Astrocyte (in vitro differentiated cells and primary cell): ENCODE measurements around the gene TMEM79. TPM values are rescaled to one million over a fixed set of nuclear protein-coding genes. Genes with fewer than 3 reads are reported as not detected.
A peak's percentile ranks its signal among the peaks of the same experiment; 100 is the strongest.

ENCODE experiments used
- DNase-seq: peaks from one replicate; pipeline ENCODE4 v3.0.0-alpha.2; 2010; ENCODE audit warnings: low read depth
- FAIRE-seq: peaks from 2 replicates; lab custom pipeline; 2011; peaks lifted over from hg19 to GRCh38; lab: Jason Lieb, UNC
- H2AFZ ChIP-seq: 2 replicates; pipeline ENCODE4 v1.6.0; 2012; ENCODE audit warnings: low read depth, low read length, inconsistent platforms
- H3K27ac ChIP-seq: 2 replicates; pipeline ENCODE4 v1.5.1; 2011; ENCODE audit warnings: low read depth, low read length, inconsistent platforms
- H3K27me3 ChIP-seq: 2 replicates; pipeline ENCODE4 v1.6.0; 2011; ENCODE audit warnings: low read length, inconsistent platforms; ENCODE audit not compliant: insufficient read depth
- H3K36me3 ChIP-seq: 2 replicates; pipeline ENCODE4 v1.5.1; 2011; ENCODE audit warnings: low read length, inconsistent platforms; ENCODE audit not compliant: insufficient read depth
- H3K4me1 ChIP-seq: 2 replicates; pipeline ENCODE4 v1.5.1; 2011; ENCODE audit warnings: low read length, inconsistent platforms; ENCODE audit not compliant: insufficient read depth
- H3K4me2 ChIP-seq: 2 replicates; pipeline ENCODE4 v1.6.0; 2012; ENCODE audit warnings: low read length, inconsistent platforms
- H3K4me3 ChIP-seq: 2 replicates; pipeline ENCODE4 v1.5.1; 2011; ENCODE audit warnings: low read depth, mild to moderate bottlenecking, low read length, inconsistent platforms; ENCODE audit not compliant: insufficient read depth
- H3K79me2 ChIP-seq: 2 replicates; pipeline ENCODE4 v1.6.0; 2012; ENCODE audit warnings: mild to moderate bottlenecking, low read length, inconsistent platforms; ENCODE audit not compliant: insufficient read depth
- H3K9ac ChIP-seq: 2 replicates; pipeline ENCODE4 v1.6.0; 2012; ENCODE audit warnings: mild to moderate bottlenecking, low read length, inconsistent platforms
- H3K9me3 ChIP-seq: 2 replicates; pipeline ENCODE4 v1.5.1; 2012; ENCODE audit warnings: low read depth, mild to moderate bottlenecking, low read length, inconsistent platforms; ENCODE audit not compliant: insufficient read depth
- H4K20me1 ChIP-seq: 2 replicates; pipeline ENCODE4 v1.6.0; 2012; ENCODE audit warnings: low read length, inconsistent platforms; ENCODE audit not compliant: insufficient read depth
- H3K27ac Mint-ChIP-seq: one replicate; pipeline ENCODE4 v1.8.0; 2021; ENCODE audit warnings: mild to moderate bottlenecking, mixed read lengths; ENCODE audit not compliant: unreplicated experiment
- H3K27me3 Mint-ChIP-seq: one replicate; pipeline ENCODE4 v1.8.0; 2021; ENCODE audit warnings: low read depth, mixed read lengths; ENCODE audit not compliant: unreplicated experiment
- H3K36me3 Mint-ChIP-seq: one replicate; pipeline ENCODE4 v1.8.0; 2021; ENCODE audit warnings: low read depth, mixed read lengths; ENCODE audit not compliant: unreplicated experiment
- H3K4me1 Mint-ChIP-seq: one replicate; pipeline ENCODE4 v1.8.0; 2021; ENCODE audit warnings: low read depth, mixed read lengths; ENCODE audit not compliant: unreplicated experiment
- H3K4me3 Mint-ChIP-seq: one replicate; pipeline ENCODE4 v1.8.0; 2021; ENCODE audit warnings: mild to moderate bottlenecking, moderate library complexity, mixed read lengths; ENCODE audit not compliant: unreplicated experiment
- H3K9me3 Mint-ChIP-seq: one replicate; pipeline ENCODE4 v1.8.0; 2021; ENCODE audit warnings: mild to moderate bottlenecking, mixed read lengths; ENCODE audit not compliant: unreplicated experiment
- CTCF ChIP-seq: IDR thresholded peaks from 2 replicates; pipeline ENCODE4 v1.5.1; 2011; ENCODE audit warnings: low read depth, mild to moderate bottlenecking, inconsistent platforms, low read length, moderate library complexity; ENCODE audit not compliant: insufficient read depth
- total RNA-seq: library from RNA; stranded (reverse); gene quantifications from 2 replicates; pipeline ENCODE4 v1.2.1, GENCODE V29; 2021

The TMEM79 gene
- total RNA-seq, 1 donor from 2014 or later, result 3.0 TPM

DNA sequence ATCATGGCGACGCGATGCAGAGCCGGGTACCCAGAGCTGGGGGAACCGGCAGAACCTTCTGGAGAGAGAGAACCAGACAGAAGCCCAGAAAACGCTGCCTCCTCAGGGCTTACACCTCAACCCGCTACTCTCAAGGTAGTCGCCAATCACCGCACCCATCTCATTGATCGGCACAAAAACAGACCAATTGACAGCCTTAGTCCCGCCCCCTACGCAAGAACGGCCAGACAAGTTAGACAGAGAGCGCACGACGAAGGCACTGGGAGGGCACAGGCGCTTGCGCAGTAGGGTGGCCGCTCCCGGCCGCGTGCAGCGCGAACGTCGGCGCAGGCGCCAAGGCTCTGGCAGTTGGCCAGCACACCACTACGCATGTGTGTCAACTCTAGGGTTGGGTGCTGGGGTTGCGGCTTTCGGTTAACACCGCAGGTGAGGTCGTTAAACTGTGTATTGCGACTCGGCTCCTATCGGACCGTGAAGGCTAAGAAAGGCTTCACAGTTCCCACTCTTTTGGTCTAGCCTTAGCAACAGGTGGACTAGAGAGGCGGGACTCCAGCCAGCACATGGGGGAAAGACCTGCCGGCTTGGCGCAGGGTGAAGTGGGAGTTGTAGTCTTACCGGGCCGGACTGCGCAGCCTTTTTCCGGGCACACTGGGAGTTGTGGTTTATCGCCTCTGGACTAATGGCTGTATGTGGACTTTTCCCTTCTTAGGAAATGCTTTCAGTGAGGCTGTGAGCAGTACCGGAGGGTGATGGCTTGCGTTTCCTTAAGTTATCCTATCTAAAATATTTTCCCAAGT lies 54.3 kb downstream of the TMEM79 start, which contains the start of the genes CCT3 and TSACC:
Gene CCT3 (minus strand): TSS at position 113 of the 797 bp plus-strand sequence. CDS start 108 bp downstream, at position 5.
Gene TSACC (plus strand): TSS at position 347 of the 797 bp plus-strand sequence. CDS start 1,232 bp downstream, outside the sequence.
- Histone ChIP-seq H3K9me3 (no peaks in the 10 kb centered on the region), H3K4me1 (peaks cover 17% of the 10 kb centered on the region), H3K4me3 (peak within 1 kb of the TSS; percentile 93), H3K79me2 (peaks cover 46% of the 10 kb centered on the region), H2AFZ (peak within 1 kb of the TSS; percentile 98), H3K27ac (peak within 1 kb of the TSS; percentile 76), H3K27me3 (peaks cover 2% of the 10 kb centered on the region), H3K36me3 (peaks cover 24% of the 10 kb centered on the region), H3K9ac (peak within 1 kb of the TSS; percentile 91), H3K4me2 (peak within 1 kb of the TSS; percentile 86), H4K20me1 (peaks cover 41% of the 10 kb centered on the region)
- Mint-ChIP-seq H3K4me3 (peak within 1 kb of the TSS; percentile 100), H3K27ac (peak within 1 kb of the TSS; percentile 95), H3K9me3 (peaks cover 2% of the 10 kb centered on the region), H3K27me3 (peaks cover 3% of the 10 kb centered on the region), H3K4me1 (peaks cover 1% of the 10 kb centered on the region), H3K36me3 (peaks cover 10% of the 10 kb centered on the region)
- peak; percentile 100 for DNase-seq
- no peak for TF ChIP-seq CTCF
- peak; percentile 89 for FAIRE-seq

Other genes starting within 250 kb of the TMEM79 start
- 33.5 and 40.0 TPM in 2 replicates for gene UBQLN4, start 230.5 kb upstream of the TMEM79 start, total RNA-seq
- gene LAMTOR2, start 229.5 kb upstream of the TMEM79 start, total RNA-seq, result 60.1 and 62.6 TPM in 2 replicates
- gene RAB25, start 223.2 kb upstream of the TMEM79 start, total RNA-seq, result 0.99 and 3.1 TPM in 2 replicates
- gene MEX3A, start 201.9 kb upstream of the TMEM79 start, total RNA-seq, result 32.9 and 37.6 TPM in 2 replicates
- gene LMNA, start 169.6 kb upstream of the TMEM79 start, total RNA-seq, result 429 and 464 TPM in 2 replicates
- 0.66 and 1.1 TPM in 2 replicates for gene SEMA4A, start 130.7 kb upstream of the TMEM79 start, total RNA-seq
- 21.3 and 21.7 TPM in 2 replicates for gene SLC25A44, start 90.2 kb upstream of the TMEM79 start, total RNA-seq
- gene PMF1, start 71.3 kb upstream of the TMEM79 start, total RNA-seq, result 28.9 and 29.9 TPM in 2 replicates
- 0.66 TPM in 1 of 2 replicates, not detected in the other for gene BGLAP, start 42.1 kb upstream of the TMEM79 start, total RNA-seq
- gene PAQR6, start 36.3 kb upstream of the TMEM79 start, total RNA-seq, result 6.4 and 7.2 TPM in 2 replicates
- 75.6 and 81.4 TPM in 2 replicates for gene SMG5, start 1.5 kb upstream of the TMEM79 start, total RNA-seq
- gene GLMP, start 11.4 kb downstream of the TMEM79 start, total RNA-seq, result 43.6 and 52.5 TPM in 2 replicates
- gene VHLL, start 15.0 kb downstream of the TMEM79 start, total RNA-seq, result 0.34 TPM in 1 of 2 replicates, not detected in the other
- 343 and 360 TPM in 2 replicates for gene CCT3, start 54.0 kb downstream of the TMEM79 start, total RNA-seq
- 1.0 and 1.2 TPM in 2 replicates for gene TSACC, start 54.2 kb downstream of the TMEM79 start, total RNA-seq
- not detected in 2 replicates for gene RHBG, start 84.9 kb downstream of the TMEM79 start, total RNA-seq
- 51.7 and 56.6 TPM in 2 replicates for gene MEF2D, start 216.4 kb downstream of the TMEM79 start, total RNA-seq